ENCODE measurements around the gene CNOT3.
A peak's percentile ranks its signal among the peaks of the same experiment; 100 is the strongest.

The CNOT3 gene

DNA sequence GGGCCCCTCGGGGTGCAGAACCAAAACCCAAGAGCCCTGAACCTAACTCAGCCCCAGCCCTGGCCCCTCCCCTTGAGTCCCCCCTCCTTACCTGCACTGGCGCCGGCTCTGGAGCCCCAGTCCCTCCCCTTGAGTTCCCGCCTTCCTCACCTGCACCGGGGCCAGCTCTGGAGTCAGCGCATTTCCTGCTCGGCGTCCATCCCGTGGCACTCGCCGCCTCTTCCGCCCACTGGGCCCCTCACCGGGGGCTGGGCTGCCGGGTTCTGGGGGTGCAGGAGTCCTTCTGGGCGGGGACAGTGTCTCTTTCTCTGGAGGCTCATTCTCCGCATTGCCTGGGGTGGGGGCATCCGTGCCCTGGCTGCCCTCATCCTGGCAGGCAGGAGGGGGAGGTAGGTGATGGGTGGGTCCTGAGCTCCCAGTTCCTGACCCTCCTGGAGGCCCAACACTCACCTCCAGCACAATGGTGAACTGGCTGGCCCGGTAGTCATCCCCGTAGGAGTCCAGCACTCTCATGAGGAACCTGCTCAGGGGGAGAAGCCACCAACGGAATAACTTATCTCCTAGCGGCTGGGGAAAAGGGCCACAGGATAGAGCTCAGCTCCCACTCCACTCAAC, 29.6 kb upstream of the CNOT3 start:
- TF ChIP-seq POLR2A (IDR thresholded peaks at IDR 0.05; ENCODE audit: low read depth, low read length), result no peak
- DNase-seq (ENCODE audit: insufficient read length, low spot score) (no peak), FAIRE-seq (no peak)

DNA sequence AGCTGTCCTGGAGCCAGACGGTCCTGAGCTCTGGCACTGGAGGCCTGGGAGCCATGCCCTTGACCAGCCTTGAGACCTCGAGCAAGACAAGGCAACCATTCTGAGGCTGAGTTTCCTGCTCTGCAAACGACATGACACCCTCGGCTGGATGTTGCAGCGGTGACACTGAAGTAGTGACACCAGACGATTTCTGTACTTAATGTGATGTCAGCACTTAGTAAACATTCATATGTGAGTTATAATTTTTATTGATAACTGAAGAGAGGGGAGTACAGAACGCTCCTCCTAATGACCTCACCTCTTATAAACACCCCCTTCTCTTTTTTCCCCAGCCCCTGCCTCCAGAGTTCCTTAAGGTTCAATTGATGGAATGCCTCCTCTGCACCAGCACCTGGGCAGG, 29.1 kb upstream of the CNOT3 start:
- FAIRE-seq (no peak), DNase-seq (ENCODE audit: insufficient read length, low spot score) (no peak)
- no peak for TF ChIP-seq POLR2A (IDR thresholded peaks at IDR 0.05; ENCODE audit: low read depth, low read length)

DNA sequence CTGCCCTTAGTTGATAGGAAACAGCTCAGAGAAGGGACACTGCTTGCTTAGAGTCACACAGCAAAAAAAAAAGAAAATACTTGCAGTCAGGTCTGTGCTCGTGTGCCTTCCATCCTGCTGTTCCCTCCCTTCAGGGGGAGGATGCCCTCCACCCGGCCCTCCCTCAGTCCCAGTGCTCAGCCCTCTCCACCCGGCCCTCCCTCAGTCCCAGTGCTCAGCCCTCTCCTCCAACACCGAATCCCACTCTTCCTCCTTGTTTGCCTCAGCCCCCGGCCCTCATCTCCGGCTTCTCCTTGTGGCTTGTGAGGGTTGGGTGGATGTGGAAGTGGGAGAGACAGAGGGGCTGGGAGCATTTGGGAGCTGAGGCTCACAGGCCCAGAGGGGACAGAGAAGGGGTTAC, 27.9 kb upstream of the CNOT3 start:
- DNase-seq (ENCODE audit: insufficient read length, low spot score) (no peak), FAIRE-seq (no peak)
- TF ChIP-seq POLR2A (IDR thresholded peaks at IDR 0.05; ENCODE audit: low read depth, low read length), result no peak

DNA sequence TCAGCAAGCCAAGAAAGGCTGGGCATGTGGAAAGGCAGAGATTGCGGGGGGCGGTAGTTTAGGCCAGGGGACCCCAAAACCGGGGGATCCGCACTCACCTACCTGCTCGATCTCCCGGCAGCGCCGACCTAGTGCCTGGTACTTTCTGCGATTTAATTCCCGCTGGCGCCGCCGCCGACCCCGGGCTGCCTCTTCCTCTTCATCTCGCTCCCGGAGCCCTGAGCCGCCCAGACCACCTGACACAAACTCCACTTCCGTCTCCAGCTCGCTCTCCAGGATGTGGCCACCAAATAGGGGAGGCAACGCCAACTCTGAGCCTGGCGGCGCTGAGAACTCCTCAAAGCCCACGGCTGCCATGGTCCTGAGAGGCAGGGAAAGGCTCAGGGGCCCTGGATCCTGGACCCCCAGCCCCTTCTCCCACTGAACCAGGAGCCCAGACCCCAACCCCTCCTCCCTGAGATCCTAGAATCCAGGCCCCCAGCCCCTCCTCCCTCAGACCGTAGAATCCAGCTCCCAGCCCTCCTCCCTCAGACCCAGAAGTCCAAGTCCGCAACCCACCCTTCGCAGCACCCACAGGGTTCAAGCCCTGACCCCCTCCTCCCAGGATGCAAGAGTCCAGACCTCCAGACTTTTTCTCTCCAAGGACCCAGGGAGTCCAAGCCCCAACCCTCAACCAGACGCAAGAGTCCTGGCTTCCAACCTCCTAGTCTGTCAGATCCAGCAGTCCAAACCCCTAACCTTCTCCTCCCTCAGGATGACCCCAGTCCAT, 23.0 kb upstream of the CNOT3 start:
- DNase-seq (ENCODE audit: insufficient read length, low spot score), result no peak
- no peak for FAIRE-seq
- 0 out of 2 replicates have a peak, but pooled peaks have one; percentile 35 for TF ChIP-seq POLR2A (IDR thresholded peaks at IDR 0.05; ENCODE audit: low read depth, low read length)

DNA sequence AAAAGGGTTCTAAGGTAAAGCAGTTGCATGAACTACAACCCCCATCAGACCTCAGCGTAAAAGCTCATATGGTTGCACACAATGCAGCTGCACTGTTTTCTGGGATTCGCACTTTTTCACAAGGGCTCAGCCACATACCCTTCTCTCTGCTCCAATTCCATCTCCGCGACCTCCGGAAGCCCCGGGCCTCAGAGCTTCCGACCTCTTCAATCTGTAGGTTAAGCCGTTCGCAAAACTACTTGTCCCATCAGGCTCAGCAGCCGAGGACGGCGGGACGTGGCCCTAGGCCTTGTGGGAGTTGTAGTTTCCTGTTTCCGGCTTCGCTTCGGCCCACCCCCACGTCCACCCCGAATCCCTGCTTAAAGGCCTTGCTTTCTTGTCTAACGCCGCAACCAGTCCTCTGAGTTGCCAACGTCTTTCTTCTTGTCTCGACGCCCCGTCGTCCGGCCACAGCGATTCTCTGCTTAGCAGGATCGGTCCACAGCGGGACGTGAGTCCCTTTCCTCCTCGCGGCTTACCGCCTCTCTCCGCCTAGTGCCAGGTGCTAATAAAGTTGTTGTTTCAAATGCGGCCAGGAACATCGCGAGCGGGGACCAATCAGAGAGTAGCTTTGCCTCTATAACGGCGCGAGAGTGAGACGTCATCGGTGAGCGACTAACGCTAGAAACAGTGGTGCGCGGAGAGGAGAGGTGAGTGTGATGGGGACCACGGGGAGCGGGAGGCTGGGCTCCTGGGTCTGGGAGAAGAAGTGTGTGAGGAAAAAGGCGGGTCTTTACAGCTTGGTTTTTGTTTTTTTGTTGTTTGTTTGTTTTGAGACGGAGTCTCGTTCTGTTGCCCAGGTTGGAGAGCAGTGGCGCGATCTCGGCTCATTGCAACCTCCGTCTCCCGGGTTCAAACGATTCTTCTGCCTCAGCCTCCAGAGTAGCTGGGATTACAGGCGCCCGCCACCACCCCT, 22.2 kb upstream of the CNOT3 start, which contains the start of the genes PRPF31 and TFPT:
Gene PRPF31 (plus strand): TSS at position 646 of the 955 bp plus-strand sequence. CDS start 2,525 bp downstream, outside the sequence.
Gene TFPT (minus strand): TSS at position 549 of the 955 bp plus-strand sequence. CDS start 388 bp downstream, at position 161.
- peak; percentile 100 for DNase-seq (ENCODE audit: insufficient read length, low spot score)
- TF ChIP-seq POLR2A (IDR thresholded peaks at IDR 0.05; ENCODE audit: low read depth, low read length), result peak; percentile 89
- peak; percentile 53 for FAIRE-seq

DNA sequence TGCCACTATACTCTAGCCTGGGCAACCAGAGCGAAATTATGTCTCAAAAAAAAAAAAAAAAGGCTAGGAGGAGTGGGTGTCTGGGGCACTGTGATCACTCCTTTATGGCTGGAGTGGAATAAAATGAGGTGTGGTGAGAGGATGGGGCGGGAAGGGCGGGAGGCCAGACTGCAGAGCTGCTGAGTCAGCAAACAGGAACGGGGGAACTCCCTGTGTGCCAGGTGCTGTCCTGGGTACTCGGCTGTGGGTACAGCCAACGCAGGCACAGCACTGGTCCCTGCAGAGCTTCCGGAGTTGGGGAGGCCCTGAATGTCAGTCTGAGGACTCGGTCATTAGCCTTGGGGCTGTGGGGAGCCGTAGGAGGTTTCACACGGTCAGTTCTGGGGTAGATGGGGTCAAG, 16.3 kb upstream of the CNOT3 start:
- TF ChIP-seq POLR2A (IDR thresholded peaks at IDR 0.05; ENCODE audit: low read depth, low read length), result no peak
- FAIRE-seq (no peak), DNase-seq (ENCODE audit: insufficient read length, low spot score) (no peak)

DNA sequence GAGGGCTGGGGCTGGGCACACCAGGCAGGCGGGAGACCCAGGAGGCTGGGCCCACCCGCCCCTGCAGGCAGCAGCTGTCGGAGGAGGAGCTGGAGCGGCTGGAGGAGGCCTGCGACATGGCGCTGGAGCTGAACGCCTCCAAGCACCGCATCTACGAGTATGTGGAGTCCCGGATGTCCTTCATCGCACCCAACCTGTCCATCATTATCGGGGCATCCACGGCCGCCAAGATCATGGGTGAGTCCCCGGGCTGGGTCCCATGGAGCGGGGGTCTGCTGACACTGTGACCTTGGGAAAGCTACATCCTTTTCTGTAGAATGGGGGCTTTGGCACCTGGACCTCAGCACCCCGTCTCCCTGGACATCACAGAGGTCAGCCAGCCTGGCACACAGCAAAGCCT, 13.9 kb upstream of the CNOT3 start:
- DNase-seq (ENCODE audit: insufficient read length, low spot score), result no peak
- no peak for FAIRE-seq
- no peak for TF ChIP-seq POLR2A (IDR thresholded peaks at IDR 0.05; ENCODE audit: low read depth, low read length)

DNA sequence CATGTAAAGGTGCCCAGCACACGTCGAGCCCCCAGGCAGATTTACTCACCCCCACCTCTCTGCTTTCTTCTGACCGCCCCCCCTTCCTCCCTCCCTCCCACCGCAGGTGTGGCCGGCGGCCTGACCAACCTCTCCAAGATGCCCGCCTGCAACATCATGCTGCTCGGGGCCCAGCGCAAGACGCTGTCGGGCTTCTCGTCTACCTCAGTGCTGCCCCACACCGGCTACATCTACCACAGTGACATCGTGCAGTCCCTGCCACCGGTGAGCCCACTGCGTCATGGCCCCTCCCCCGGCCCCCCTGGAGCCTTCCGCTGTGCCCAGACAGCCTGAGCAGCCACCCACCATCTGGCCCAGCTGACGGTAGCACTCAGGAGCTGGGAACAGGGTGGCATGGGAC, 13.2 kb upstream of the CNOT3 start:
- DNase-seq (ENCODE audit: insufficient read length, low spot score) (no peak), FAIRE-seq (no peak)
- TF ChIP-seq POLR2A (IDR thresholded peaks at IDR 0.05; ENCODE audit: low read depth, low read length), result no peak

DNA sequence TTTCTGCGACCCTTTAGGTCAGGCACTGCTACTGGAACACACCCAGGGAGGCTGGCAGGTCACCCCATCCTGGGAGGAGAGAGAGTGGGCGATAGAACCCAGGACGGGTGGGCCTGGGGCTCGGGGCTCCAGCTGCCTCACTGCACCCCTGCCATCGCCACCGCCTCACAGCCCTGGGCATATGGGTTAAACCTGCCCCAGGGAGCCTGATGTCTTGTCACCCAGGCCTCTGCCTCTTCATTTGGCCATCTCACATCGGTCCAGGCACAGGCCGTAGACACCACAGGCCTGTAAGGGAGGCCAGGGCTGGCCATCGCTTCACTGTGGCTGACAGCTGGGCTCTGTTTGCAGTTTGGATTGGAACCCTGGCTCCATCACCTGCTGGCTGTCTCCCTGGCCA, 11.8 kb upstream of the CNOT3 start:
- FAIRE-seq (no peak), DNase-seq (ENCODE audit: insufficient read length, low spot score) (no peak)
- TF ChIP-seq POLR2A (IDR thresholded peaks at IDR 0.05; ENCODE audit: low read depth, low read length), result no peak

DNA sequence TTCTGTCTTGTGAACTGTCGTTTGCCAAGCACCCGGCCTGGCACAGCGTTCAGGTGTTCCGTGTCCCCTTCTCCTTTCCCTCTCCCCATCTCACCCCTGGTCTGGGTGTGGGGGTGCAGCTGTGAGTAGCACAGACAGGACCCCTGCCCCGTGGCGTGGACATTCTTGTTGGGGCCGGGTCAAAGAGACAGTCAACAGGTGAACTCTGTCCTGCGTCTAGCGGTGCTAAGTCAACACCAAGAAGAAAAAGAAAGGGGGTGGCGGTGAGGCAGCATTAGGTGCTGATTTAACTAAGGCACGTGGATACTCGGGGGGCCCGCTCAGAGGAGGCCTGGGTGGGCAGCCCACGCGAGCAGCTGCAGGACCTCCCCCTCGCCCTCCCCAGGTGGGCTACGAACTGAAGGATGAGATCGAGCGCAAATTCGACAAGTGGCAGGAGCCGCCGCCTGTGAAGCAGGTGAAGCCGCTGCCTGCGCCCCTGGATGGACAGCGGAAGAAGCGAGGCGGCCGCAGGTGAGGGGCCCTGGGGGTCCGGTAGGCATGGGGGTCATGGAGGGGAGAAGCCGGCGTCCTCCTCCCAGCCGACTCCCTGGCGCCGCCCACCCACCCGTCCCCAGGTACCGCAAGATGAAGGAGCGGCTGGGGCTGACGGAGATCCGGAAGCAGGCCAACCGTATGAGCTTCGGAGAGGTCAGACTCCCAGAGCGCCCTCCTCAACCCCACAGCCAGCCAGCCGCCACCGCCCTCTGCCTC, 9.7 kb upstream of the CNOT3 start:
- FAIRE-seq, result no peak
- no peak for DNase-seq (ENCODE audit: insufficient read length, low spot score)
- TF ChIP-seq POLR2A (IDR thresholded peaks at IDR 0.05; ENCODE audit: low read depth, low read length), result no peak

DNA sequence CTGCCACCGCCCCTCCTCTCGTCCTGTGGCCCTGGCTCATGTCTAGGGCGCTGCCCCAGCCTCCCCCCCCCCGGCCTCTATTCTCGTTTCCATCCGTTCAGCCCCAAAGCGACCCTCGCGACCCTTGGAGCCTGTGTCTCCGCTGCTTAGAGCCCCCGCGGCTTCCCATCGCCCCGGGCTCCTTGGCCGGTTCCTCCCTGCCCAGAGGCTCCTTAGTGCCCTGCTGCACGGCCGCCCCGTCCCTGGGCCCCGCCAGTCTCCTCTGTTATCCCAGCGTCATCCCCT, 9.2 kb upstream of the CNOT3 start:
- no peak for DNase-seq (ENCODE audit: insufficient read length, low spot score)
- TF ChIP-seq POLR2A (IDR thresholded peaks at IDR 0.05; ENCODE audit: low read depth, low read length), result no peak

DNA sequence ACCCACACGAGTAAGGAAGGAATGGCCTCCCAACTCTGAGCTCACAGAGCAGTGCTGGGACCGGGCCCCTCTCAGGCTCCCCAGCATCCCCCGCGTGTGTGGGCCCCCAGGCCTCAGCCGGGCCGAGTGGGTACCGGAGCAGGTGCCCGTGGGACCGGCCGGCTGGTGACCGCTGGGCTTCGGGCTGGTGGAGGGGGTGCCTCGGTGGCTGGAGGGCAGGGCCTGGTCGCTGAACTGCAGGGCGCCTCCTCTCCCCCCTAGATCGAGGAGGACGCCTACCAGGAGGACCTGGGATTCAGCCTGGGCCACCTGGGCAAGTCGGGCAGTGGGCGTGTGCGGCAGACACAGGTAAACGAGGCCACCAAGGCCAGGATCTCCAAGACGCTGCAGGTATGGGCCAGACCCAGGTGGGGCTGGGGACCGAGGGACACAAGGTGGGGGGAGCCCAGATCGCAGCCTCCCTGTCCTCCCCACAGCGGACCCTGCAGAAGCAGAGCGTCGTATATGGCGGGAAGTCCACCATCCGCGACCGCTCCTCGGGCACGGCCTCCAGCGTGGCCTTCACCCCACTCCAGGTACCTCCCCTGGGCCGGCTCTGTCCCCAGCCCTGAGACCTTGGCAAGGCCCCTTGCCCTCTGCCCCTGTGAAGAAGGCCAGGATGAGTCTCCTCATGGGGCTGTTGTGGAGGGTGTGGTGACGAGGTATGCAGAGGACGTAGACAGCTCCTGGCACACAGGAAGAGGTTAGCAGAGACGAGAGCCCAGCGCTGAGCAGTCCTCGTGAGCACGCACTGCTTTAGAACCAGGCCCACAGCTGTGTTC, 8.6 kb upstream of the CNOT3 start:
- DNase-seq (ENCODE audit: insufficient read length, low spot score) (no peak), FAIRE-seq (no peak)
- TF ChIP-seq POLR2A (IDR thresholded peaks at IDR 0.05; ENCODE audit: low read depth, low read length), result no peak

More for the DNA sequence above, 9.2 kb upstream of the CNOT3 start:
- no peak for FAIRE-seq

DNA sequence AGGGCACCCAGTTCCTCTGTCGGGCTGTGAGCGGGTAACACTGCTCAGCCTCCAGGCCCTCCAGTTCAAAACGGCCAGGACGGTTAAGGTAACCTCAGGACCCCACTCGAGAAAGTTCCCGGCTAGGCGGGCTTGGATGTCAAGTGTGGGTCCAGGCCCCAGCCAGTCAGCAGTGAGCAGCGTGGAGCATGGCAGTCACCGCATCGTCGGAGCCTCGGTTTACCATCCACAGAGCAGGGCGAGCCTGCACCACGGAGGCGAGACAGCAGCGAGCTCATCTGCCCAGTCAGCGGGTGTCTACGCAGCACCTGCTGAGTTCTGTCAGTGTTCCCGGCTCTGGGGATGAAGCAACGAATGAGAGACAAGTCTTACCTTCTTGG, 8.0 kb upstream of the CNOT3 start:
- no peak for FAIRE-seq
- no peak for DNase-seq (ENCODE audit: insufficient read length, low spot score)
- TF ChIP-seq POLR2A (IDR thresholded peaks at IDR 0.05; ENCODE audit: low read depth, low read length), result no peak

Measured in H54 (cell line).